HepG2 (cell line): Measurements from ENCODE around the gene ZNF3. TPM values are rescaled to one million over a fixed set of nuclear protein-coding genes. Genes with fewer than 3 reads are reported as not detected.
A peak's percentile ranks its signal among the peaks of the same experiment; 100 is the strongest.

Experiments used
- AHR ChIP-seq: IDR thresholded peaks from 2 replicates; pipeline ENCODE4 v1.6.1; 2018; ENCODE audit warnings: missing genetic modification reagents, missing compliant biosample characterization
- ARNT ChIP-seq: fragments of 450-650 bp; IDR thresholded peaks from 2 replicates; pipeline ENCODE4 v1.6.1; 2017
- ATAD3A ChIP-seq: sonication (generic); formaldehyde crosslinking; IDR thresholded peaks from 2 replicates; pipeline ENCODE4 v1.4.0; 2020; ENCODE audit warnings: missing genetic modification reagents
- CBX1 ChIP-seq: IDR thresholded peaks from one replicate; pipeline ENCODE4 v1.6.1; 2016; ENCODE audit warnings: antibody characterized with exemption, low read depth
- ELF1 ChIP-seq: sonication (generic); formaldehyde crosslinking; IDR thresholded peaks from 2 replicates; pipeline ENCODE4 v1.4.0; 2020; ENCODE audit warnings: missing genetic modification reagents
- GATAD2A ChIP-seq: IDR thresholded peaks from 2 replicates; pipeline ENCODE4 v1.6.1; 2016
- KDM1A ChIP-seq: IDR thresholded peaks from 2 replicates; pipeline ENCODE4 v1.6.1; 2016; ENCODE audit warnings: missing compliant biosample characterization
- KMT2A ChIP-seq: sonication (generic); formaldehyde crosslinking; IDR thresholded peaks from 2 replicates; pipeline ENCODE4 v1.4.0; 2020; ENCODE audit warnings: missing genetic modification reagents
- MAFF ChIP-seq: IDR thresholded peaks from 2 replicates; pipeline ENCODE4 v1.6.1; 2011; ENCODE audit warnings: low read depth, low read length, improper control_type of control experiment
- MTA3 ChIP-seq: sonication (generic); formaldehyde crosslinking; IDR thresholded peaks from 2 replicates; pipeline ENCODE4 v1.4.0; 2020; ENCODE audit warnings: missing genetic modification reagents
- MYC ChIP-seq: sonication (generic); formaldehyde crosslinking; IDR thresholded peaks from 2 replicates; pipeline ENCODE4 v1.9.0; 2021; ENCODE audit warnings: missing genetic modification reagents, borderline replicate concordance
- MZF1 ChIP-seq: sonication (generic); formaldehyde crosslinking; IDR thresholded peaks from 2 replicates; pipeline ENCODE4 v1.8.1; 2023; ENCODE audit warnings: mild to moderate bottlenecking, missing genetic modification reagents, borderline replicate concordance
- NBN ChIP-seq: fragments of 450-650 bp; conservative IDR thresholded peaks from 2 replicates; pipeline ENCODE4 v1.6.1; 2017
- REPIN1 ChIP-seq: sonication (generic); formaldehyde crosslinking; IDR thresholded peaks from 2 replicates; pipeline ENCODE4 v1.8.0; 2022; ENCODE audit warnings: missing genetic modification reagents, low read depth, mild to moderate bottlenecking, borderline replicate concordance
- ZMYM2 ChIP-seq: sonication (generic); formaldehyde crosslinking; IDR thresholded peaks from 2 replicates; pipeline ENCODE4 v1.8.0; 2022; ENCODE audit warnings: mild to moderate bottlenecking, missing genetic modification reagents
- ZNF333 ChIP-seq: sonication (generic); formaldehyde crosslinking; IDR thresholded peaks from 2 replicates; pipeline ENCODE4 v1.4.0; 2020; ENCODE audit warnings: mild to moderate bottlenecking, missing genetic modification reagents, borderline replicate concordance
- ZNF563 ChIP-seq: sonication (generic); formaldehyde crosslinking; IDR thresholded peaks from 2 replicates; pipeline ENCODE4 v1.8.0; 2022; ENCODE audit warnings: mild to moderate bottlenecking, moderate library complexity, missing genetic modification reagents
- ZNF850 ChIP-seq: sonication (generic); formaldehyde crosslinking; conservative IDR thresholded peaks from 2 replicates; pipeline ENCODE4 v1.9.0; 2021; ENCODE audit warnings: mild to moderate bottlenecking, missing genetic modification reagents
- ZNF879 ChIP-seq: sonication (generic); formaldehyde crosslinking; IDR thresholded peaks from 2 replicates; pipeline ENCODE4 v1.8.1; 2023; ENCODE audit warnings: missing genetic modification reagents
- ZNF883 ChIP-seq: sonication (generic); formaldehyde crosslinking; IDR thresholded peaks from 2 replicates; pipeline ENCODE4 v1.5.1; 2020; ENCODE audit warnings: mild to moderate bottlenecking, missing genetic modification reagents; ENCODE audit errors: not compliant biosample characterization
- polyA plus RNA-seq, 8 experiments: library from polyadenylated mRNA; depleted of rRNA in 3 of 8; stranded (reverse) in 7 of 8; unstranded in 1 of 8; fragments of >200 nt; fragmentation: Illumina TruSeq in 4 of 8; extraction: Trizol in 4 of 8; gene quantifications; 2 replicates each; pipeline versions ENCODE4 v1.2.1 to v1.2.3, GENCODE V29; 2011 to 2016; ENCODE audit warnings: low read depth in 4 of 8, missing spikeins in 1 of 8, mixed read lengths in 1 of 8; ENCODE audit not compliant: insufficient read depth in 1 of 8
- total RNA-seq, 5 experiments: library from RNA; depleted of rRNA; stranded (reverse); fragments of >200 nt; fragmentation: Illumina TruSeq; extraction: Trizol; gene quantifications; 2 replicates each; pipeline ENCODE4 v1.2.3, GENCODE V29; 2016; ENCODE audit warnings: low read depth in 1 of 5
- TF ChIP-seq, protein P1 (sequence below): sonication (generic); formaldehyde crosslinking; IDR thresholded peaks from 2 replicates; pipeline ENCODE4 v1.5.0; 2020; ENCODE audit warnings: mild to moderate bottlenecking, missing genetic modification reagents
- TF ChIP-seq, protein P2 (sequence below): sonication (generic); formaldehyde crosslinking; IDR thresholded peaks from 2 replicates; pipeline ENCODE4 v1.4.0; 2020; ENCODE audit warnings: mild to moderate bottlenecking, missing genetic modification reagents
- TF ChIP-seq, protein P3 (sequence below): sonication (generic); formaldehyde crosslinking; IDR thresholded peaks from 2 replicates; pipeline ENCODE4 v1.4.0; 2020; ENCODE audit warnings: mild to moderate bottlenecking, low read depth, missing genetic modification reagents
- TF ChIP-seq, protein P4 (sequence below): sonication (generic); formaldehyde crosslinking; IDR thresholded peaks from 2 replicates; pipeline ENCODE4 v1.8.1; 2023; ENCODE audit warnings: mild to moderate bottlenecking, missing genetic modification reagents
- TF ChIP-seq, protein P5 (sequence below): sonication (generic); formaldehyde crosslinking; conservative IDR thresholded peaks from 2 replicates; pipeline ENCODE4 v1.8.0; 2022; ENCODE audit warnings: mild to moderate bottlenecking, moderate library complexity, missing genetic modification reagents
- TF ChIP-seq, protein P6 (sequence below): sonication (generic); formaldehyde crosslinking; IDR thresholded peaks from 2 replicates; pipeline ENCODE4 v1.5.1; 2020; ENCODE audit warnings: missing genetic modification reagents, mild to moderate bottlenecking, borderline replicate concordance

Gene ZNF3
- total and polyA plus RNA-seq, 2 of the 13 experiments (the other 11 are each of a cell fraction or from before 2014, with no cell fraction given) = 33.7 to 56.9 TPM

DNA sequence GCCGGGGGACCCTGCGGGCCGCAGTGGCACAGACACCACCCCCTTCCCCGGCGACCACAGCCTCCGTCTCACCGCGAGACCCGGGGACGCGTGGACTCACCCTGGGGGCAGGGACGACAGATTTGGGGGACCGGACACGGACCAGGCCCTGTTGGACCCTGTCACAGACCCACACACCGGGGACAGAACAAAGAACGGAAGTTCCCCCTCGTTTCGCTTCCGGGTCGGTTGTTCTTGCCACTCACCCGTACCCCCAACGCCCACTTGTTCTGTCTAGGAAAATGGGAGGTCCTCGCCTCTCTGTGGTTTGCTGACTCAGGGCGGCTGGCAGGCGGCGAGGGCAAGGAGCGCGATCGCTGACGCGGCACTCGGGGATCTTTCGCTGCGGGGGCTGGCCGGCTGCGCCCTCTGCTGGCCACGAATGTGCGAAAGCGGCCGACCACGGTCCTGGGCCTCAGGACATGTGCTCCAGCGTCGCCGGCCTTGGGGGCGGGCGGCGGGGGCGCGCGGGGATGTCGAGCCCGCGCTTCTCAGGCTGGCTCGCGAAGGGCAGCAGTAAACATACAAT, at the start of gene ZNF3 (continued):
- TF ChIP-seq, protein P1, sequence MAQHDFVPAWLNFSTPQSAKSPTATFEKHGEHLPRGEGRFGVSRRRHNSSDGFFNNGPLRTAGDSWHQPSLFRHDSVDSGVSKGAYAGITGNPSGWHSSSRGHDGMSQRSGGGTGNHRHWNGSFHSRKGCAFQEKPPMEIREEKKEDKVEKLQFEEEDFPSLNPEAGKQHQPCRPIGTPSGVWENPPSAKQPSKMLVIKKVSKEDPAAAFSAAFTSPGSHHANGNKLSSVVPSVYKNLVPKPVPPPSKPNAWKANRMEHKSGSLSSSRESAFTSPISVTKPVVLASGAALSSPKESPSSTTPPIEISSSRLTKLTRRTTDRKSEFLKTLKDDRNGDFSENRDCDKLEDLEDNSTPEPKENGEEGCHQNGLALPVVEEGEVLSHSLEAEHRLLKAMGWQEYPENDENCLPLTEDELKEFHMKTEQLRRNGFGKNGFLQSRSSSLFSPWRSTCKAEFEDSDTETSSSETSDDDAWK = no peak
- TF ChIP-seq, protein P2, sequence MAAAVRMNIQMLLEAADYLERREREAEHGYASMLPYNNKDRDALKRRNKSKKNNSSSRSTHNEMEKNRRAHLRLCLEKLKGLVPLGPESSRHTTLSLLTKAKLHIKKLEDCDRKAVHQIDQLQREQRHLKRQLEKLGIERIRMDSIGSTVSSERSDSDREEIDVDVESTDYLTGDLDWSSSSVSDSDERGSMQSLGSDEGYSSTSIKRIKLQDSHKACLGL = peak; percentile 94
- TF ChIP-seq, protein P3, sequence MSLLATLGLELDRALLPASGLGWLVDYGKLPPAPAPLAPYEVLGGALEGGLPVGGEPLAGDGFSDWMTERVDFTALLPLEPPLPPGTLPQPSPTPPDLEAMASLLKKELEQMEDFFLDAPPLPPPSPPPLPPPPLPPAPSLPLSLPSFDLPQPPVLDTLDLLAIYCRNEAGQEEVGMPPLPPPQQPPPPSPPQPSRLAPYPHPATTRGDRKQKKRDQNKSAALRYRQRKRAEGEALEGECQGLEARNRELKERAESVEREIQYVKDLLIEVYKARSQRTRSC (CRISPR knock-in tag) = no peak
- TF ChIP-seq NBN (no peak), KMT2A (CRISPR knock-in tag) (peak; percentile 92), GATAD2A (peak; percentile 68), MTA3 (CRISPR knock-in tag) (no peak), MAFF (peak; percentile 99), ZNF850 (0 out of 2 replicates have a peak, but pooled peaks have one; percentile 12), AHR (CRISPR knock-in tag) (0 out of 2 replicates have a peak, but pooled peaks have one; percentile 58), MYC (CRISPR knock-in tag) (peak; percentile 99), ELF1 (CRISPR knock-in tag) (peak; percentile 90), ZNF563 (CRISPR knock-in tag) (peak; percentile 74), ATAD3A (CRISPR knock-in tag) (no peak), ZNF883 (peak; percentile 85), REPIN1 (CRISPR knock-in tag) (peak; percentile 98), ZNF333 (CRISPR knock-in tag) (peak; percentile 89; the same call in 1 of the 2 replicates), ZMYM2 (CRISPR knock-in tag) (peak; percentile 69; the same call in 1 of the 2 replicates), CBX1 (peak; percentile 71), ARNT (no peak), ZNF879 (peak; percentile 90; the same call in 1 of the 2 replicates), KDM1A (CRISPR knock-in tag) (0 out of 2 replicates have a peak, but pooled peaks have one; percentile 8), MZF1 (CRISPR knock-in tag) (no peak)
- TF ChIP-seq, protein P4, sequence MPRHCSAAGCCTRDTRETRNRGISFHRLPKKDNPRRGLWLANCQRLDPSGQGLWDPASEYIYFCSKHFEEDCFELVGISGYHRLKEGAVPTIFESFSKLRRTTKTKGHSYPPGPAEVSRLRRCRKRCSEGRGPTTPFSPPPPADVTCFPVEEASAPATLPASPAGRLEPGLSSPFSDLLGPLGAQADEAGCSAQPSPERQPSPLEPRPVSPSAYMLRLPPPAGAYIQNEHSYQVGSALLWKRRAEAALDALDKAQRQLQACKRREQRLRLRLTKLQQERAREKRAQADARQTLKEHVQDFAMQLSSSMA = peak; percentile 96
- TF ChIP-seq, protein P5, sequence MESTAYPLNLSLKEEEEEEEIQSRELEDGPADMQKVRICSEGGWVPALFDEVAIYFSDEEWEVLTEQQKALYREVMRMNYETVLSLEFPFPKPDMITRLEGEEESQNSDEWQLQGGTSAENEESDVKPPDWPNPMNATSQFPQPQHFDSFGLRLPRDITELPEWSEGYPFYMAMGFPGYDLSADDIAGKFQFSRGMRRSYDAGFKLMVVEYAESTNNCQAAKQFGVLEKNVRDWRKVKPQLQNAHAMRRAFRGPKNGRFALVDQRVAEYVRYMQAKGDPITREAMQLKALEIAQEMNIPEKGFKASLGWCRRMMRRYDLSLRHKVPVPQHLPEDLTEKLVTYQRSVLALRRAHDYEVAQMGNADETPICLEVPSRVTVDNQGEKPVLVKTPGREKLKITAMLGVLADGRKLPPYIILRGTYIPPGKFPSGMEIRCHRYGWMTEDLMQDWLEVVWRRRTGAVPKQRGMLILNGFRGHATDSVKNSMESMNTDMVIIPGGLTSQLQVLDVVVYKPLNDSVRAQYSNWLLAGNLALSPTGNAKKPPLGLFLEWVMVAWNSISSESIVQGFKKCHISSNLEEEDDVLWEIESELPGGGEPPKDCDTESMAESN (CRISPR knock-in tag) = peak; percentile 91
- TF ChIP-seq, protein P6, sequence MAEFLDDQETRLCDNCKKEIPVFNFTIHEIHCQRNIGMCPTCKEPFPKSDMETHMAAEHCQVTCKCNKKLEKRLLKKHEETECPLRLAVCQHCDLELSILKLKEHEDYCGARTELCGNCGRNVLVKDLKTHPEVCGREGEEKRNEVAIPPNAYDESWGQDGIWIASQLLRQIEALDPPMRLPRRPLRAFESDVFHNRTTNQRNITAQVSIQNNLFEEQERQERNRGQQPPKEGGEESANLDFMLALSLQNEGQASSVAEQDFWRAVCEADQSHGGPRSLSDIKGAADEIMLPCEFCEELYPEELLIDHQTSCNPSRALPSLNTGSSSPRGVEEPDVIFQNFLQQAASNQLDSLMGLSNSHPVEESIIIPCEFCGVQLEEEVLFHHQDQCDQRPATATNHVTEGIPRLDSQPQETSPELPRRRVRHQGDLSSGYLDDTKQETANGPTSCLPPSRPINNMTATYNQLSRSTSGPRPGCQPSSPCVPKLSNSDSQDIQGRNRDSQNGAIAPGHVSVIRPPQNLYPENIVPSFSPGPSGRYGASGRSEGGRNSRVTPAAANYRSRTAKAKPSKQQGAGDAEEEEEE = no peak; the same call in 1 of the 2 replicates
